Measurements from ENCODE around the gene GIGYF2.
"Not testable (repeated sequence)": the region's sequence is repeated elsewhere in the genome, so short reads cannot be mapped to it uniquely, and the experiment has no call there.

GIGYF2 gene

DNA sequence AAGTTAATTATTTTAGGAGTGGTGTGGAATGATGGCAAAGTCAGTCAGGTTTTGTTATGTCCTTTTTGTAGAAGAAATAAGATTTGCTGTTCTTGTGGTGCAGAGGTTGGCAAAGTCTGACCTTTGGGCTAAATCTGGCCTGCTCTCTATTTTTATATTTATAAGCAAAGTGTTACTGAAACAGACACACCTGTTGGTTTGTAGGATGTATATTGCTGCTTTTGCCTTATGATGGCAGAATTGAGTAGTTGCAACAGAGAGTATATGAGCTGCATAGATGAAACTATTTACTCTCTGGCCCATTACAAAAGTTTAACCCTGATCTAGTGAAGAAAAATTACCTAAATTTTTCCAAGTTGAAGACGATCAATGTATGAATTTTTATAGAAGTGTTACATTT lies 113.3 kb downstream of the GIGYF2 start:
- DNase-seq: no peak

DNA sequence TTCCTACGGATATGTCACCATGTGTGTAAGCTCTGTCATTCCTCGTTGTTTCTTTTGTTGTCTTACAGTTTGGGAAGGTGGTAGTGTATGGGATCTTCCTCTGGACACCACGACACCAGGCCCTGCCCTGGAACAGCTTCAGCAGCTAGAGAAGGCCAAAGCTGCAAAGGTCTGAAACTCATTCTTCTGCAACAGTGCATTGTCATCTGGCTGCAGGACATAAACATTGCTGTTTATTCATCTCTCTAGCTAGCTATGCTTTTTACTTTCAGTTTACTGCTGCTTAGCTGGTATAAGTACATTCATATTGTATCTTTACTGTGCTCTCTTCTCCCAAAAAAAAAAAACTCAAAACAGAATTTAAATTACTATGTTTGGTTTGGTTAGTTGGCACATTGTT lies 118.4 kb downstream of the GIGYF2 start:
- no peak for DNase-seq

DNA sequence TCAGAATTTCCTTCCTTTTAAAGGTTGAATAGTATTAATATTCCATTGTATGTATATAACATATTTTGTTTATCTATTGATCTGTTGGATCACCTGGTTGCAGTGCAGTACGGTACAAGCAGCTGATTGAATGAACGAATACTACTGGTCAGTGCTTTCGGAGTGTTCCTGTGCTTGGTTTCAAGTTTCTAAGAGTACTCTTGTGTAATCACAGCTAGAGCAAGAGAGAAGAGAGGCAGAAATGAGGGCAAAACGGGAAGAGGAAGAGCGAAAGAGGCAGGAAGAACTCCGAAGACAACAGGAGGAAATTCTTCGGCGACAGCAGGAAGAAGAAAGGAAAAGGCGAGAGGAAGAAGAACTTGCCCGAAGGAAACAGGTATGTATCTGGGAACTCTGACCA lies 119.5 kb downstream of the GIGYF2 start:
- no peak for DNase-seq

DNA sequence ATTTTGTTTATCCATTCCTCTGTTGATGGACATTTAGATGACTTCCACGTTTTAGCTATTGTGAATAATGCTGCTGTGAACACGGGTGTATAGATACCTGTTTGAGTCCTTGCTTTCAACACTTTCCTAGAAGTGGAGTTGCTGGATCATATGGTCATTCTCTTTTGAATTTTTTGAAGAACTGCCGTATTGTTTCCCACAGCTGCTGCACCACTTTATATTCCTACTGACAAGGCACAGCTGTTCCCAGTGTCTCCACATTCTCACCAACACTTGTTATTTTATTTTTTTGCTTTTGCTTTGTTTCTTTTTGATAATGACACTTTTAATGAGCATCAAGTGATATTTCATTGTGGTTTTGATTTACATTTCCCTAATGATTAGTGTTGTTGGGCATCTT lies 120.6 kb downstream of the GIGYF2 start:
- DNase-seq: no peak

DNA sequence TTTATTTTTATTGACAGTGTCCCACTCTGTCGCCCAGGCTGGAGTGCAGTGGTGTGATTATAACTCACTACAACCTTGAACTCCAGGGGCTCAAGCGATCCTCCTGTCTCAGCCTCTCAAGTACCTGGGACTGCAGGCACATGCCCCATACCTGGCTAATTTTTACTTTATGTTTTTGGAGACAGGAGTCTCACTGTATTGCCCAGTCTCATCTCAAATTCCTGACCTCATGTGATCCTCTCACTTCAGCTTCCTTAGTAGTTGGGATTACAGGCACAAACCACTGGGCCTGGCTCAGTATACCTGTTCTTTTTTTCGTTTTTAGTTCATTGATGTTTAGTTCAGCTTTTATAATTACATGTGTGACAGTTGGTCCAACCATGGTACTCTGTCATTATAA lies 132.9 kb downstream of the GIGYF2 start:
- no peak for DNase-seq

DNA sequence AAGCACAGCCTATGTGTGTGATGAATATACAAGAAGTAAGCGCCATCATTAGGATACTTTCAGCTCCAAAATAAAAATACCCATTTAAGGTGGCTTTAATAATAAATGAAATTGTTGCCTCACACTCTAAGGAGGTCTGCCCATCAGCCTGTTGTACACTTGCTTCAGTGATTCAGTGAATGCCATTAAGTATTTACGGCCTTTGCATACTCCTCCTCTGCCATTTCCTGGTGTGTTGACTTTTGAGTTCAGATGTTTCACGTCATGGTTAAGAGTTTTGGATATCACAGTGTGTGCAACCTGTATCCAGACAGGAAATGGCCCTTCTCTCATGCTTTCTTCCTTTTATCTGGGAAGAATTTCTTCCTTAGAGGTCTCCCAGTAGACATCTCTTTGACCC lies 134.4 kb downstream of the GIGYF2 start:
- DNase-seq: no peak

DNA sequence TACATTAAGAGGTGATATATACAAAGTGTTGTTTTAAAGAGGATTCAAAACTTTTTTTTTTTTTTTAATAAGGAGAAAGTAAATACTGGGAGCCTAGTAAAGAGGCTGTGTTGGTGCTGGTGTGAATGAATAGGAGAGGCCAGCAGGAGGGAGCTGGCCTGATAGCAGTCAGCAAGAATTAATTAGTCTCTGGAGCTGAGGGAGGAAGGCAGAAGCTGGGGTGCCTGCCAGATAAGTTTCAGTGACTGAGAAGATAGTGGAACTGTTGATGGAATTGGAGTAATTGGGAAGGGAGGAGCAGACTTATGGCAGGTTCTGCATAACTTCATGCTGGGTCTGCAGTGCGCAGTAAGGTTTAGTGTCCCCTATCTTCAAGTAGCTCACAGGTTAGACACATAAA lies 136.7 kb downstream of the GIGYF2 start:
- DNase-seq: no peak

DNA sequence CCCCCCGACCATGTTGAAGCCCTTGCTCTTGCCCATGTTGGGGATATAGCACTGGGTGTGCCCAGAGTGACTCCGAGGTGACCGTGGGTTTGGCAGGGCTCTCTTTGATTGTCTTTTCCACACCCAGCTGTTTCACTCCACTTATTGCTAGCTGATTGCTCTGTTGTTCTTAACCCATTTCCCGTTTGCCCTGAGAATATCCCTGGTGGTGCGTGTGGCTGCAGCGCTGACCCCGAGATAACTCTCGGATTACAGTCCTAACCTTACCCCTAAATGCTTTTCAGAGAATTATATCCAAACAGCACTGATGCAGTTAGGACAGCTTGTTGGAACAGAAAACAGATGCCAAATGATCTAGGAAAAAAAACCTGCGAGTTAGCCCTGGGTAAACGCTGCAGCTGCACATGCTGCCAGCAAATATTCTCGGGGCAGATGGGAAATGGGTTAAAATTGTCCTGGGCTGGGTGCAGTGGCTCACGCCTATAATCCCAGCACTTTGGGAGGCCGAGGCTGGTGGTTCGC lies 138.6 kb downstream of the GIGYF2 start:
- DNase-seq: no peak

DNA sequence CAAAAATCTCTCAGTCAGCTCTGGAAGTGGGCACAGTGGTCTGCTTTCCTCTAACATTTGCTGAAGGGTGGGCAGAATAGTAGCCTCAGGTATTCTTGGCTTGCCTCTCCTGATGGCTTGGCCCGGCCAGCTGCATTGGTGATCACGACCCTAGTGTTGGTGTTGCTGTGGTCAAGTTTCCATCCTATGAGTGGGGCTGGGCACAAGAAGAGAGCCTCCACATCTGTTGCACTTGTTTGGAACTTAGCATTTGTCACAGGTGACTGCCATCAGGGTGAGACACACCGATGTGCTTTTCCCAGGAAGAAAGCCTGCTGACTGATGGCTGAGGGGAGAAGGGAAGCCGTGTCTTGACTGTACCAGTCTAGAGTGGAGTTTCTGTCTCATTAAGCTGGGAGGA lies 139.8 kb downstream of the GIGYF2 start:
- no peak for DNase-seq

DNA sequence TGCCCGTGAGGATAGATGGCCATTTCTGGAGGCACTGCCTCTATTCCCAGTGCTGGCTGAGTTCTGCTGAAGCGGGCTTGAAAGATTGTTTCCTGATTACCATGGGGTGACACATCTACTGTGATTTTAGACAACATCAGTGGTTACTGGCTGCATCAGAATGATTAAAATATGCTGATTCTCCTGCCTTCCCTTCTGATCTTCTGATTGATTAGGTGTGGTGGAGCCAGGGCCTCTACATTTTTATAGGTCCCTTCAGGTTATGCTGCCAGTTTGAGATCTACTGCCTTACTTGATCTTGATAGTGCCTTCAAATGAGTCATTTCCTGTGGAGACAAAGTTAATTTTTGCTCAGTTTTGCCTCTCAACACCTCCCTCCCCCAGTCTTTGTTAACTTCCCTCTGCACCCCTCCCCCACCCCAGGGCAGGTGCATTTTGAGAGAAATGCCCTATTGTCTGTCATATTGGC lies 141.3 kb downstream of the GIGYF2 start:
- no peak for DNase-seq

DNA sequence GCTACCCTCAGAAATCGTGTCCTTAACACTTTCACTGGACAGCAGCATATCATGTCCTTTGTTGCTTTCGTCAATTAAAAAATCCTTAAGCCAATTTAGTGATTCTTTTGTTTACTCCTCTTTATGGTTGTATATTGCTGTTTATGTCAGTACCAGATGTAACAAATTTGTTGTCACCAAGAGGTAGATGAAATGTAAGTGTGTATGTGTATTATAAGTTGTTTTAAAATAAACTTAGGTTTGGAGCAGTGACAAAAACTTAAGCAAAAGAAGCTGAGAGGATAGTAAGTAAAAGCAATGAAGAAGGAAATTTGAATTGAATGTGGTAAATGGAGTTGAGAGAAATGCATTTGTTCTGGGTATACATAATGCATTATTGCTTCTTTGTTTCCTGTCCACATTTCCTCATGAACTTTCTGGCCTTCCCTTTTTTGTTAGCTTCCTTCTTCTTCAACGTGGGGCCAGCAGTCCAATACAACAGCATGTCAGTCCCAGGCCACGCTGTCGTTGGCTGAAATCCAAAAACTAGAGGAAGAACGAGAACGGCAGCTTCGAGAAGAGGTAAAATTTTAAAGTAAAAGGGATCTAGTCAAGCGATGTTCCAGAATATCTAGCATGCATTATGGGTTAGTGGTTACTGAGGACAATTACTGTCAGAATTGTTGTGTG lies 142.4 kb downstream of the GIGYF2 start:
- DNase-seq: no peak

DNA sequence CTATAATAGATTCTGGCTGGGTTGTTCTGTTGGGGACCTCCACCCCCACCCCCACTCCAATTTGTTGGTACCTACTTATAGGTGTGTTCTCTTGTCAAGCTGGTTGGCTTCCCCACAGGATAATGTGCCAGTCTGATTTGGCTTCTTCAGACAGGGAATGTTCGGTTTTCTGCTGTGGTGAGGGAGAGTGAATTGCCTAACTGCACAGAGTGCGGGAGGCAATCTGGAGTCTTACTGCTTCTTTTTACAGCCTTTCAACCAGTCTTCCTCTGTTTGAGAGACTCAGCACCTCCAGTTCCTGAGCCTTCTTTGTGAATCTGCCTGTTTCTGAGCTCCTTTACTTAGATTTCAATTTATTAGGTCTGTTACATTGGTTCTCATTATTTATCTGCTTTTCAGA lies 145.6 kb downstream of the GIGYF2 start:
- no peak for DNase-seq

DNA sequence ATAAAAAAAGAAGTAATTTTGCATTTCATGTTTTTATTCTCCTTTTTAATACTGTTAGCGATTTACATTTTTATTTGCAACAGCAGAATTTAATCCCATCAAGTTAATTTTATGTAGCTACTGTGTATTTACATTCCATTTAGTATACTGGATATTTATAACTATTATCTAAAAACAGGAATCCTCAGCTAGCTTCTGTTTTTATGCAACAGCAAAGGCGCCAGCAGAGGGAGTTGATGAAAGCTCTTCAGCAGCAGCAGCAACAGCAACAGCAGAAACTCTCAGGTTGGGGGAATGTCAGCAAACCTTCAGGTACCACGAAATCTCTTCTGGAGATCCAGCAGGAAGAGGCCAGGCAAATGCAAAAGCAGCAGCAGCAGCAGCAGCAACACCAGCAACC lies 146.7 kb downstream of the GIGYF2 start:
- DNase-seq: no peak

DNA sequence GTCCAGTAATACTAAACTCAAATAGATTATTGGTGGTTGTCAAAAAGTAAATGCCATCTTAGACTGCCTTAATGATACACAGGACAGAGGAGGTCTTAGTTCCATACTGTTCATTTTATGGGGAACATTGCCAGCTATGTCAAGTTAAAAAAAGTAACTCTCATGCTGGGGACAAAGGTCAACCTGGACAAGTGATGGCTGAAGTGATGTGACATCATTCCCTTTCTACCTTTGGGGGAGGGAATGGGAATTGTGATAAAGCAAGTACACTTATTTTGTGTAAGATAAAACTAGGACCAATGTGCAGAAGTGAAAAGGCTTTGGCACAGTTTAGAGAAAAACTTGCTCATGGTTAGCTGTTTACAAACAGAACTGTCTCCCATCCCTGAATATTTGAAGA lies 148.9 kb downstream of the GIGYF2 start:
- no peak for DNase-seq

DNA sequence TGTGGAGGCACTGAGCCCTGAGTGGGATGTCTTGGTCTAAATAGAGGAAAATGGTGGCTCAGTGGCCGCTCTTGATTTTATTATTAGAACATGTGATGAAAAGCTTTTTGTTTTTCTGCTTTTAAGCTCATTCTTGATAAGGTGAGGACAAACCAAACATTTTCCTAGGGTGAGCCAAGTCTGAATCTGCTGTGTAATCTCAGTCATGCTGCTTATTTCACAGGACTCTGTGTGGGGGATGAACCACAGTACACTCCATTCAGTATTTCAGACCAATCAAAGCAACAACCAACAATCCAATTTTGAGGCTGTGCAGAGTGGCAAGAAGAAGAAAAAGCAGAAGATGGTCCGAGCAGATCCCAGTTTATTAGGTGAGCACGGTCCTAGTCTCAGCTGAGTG lies 152.9 kb downstream of the GIGYF2 start:
- DNase-seq: no peak

DNA sequence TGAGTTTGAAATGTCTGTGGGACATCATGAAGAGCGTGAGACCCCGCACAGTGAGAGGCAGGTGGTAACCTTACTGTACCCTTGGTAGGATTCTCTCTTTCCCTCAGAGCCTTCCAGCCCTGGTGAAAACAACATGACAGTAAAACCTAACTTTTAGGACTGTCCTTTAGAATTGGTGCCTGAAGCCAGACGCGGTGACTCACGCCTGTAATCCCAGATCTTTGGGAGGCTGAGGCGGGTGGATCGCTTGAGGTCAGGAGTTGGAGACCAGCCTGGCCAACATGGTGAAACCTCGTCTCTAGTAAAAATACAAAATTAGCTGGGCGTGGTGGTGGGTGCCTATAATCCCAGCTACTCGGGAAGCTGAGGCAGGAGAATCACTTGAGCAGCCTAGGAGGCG lies 154.9 kb downstream of the GIGYF2 start:
- not testable (repeated sequence) for DNase-seq

DNA sequence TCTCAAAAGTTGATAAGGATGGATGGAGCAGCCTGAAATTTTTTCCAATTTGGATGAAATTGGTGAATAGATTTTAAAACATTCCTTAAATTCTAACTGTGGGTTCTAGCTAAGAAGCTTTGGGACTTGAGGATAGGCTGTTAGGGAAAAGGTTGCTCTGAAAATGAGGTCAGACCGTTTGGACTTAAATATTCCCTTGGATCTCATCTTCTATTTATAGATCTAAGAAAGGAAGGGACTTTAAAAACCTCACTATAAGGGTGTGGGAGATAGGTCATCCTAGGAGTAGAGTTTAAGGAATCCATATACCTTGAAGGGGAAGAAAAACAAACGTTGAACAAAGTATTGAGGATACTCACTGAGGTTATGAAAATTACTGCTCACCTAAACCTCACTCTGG lies 155.5 kb downstream of the GIGYF2 start:
- DNase-seq: no peak

DNA sequence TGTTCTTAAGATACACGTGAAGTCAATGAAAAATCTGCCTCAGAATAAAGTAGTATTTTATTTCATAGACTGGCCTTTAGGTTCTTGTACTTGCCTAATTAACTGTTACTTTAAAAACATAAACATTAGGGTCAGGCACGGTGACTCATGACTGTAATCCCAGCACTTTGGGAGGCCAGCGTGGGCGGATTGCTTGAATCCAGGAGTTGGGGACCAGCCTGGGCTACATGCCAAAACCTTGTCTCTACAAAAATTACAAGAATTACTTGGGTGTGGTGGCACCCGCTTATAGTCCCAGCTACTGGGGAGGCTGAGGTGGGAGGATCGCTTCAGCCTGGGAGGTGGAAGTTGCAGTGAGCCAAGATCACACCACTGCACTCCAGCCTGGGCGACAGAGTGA lies 157.0 kb downstream of the GIGYF2 start:
- DNase-seq: no peak

DNA sequence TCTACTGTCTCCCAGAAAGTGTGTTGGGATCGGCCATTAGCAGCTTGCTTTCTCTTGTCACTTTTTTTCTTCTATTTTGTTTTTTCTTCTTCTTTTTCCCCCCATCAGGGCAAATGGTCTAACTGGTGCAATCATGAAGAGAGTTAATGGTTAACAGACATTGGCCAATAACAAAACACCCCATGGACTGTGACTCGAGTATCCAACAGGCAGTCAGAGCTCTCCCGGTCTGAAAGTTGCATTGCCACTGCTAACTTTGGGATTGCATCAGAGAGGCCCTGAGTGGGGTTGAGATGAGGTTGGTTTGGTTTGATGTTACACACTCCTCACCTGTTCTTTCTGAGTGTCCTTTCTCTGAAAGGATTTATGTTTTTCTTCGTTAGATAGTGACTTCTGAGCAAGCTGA lies 160.0 kb downstream of the GIGYF2 start:
- DNase-seq: no peak

DNA sequence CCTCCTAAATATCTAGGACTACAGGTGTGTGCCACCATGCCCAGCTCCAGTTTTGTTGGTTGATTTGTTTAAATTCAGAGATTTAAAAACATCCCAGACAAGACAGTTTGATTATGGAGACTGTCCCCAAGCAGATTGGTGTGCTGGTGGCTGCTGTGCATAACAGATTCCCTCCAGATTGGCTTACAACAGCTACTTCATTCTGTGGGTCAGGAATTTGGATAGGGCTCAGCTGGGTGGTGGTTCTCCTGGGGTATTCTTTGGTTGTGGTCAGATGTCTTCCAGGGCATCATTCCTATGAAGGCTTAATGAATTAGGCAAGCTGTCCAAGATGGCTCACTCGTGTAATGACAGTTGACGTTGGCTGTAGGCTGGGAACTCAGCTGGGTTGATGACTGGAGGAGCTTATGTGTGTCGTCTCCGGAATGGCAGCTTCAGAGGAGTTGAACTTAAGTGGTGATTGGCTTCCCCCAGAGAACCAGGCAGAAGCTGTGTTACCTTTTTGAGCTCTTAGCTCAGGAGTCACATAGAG lies 162.3 kb downstream of the GIGYF2 start:
- DNase-seq: no peak

DNA sequence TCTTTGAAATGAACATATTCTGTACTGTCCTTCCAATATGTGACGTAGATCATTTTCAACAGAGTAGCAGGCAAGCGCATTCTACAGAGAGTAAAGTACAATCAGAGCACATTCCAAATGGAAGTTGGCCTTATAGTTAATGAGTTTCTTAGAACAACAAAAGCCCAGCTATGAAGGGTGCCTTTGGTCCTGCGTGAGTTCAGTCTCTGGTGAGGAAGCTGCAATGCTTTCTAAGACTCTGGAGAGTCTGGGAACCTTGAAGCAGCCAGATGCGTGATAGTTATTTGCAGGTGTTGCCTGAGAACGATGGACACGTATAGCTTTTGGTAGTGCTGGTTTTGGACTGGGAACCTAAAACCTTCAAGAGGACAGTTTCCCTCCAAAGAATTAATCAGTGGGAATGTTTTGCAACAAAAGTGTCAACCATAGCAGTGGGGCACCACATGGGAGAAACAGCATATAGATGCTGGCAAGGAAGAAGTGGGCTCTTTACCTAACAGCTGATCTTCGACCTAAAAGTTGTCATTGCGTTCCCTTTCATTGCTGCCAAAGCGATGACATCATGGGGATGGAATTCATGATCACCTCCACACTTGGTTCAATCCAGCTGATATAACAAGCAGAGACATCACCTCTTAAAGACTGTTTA lies 163.6 kb downstream of the GIGYF2 start:
- no peak for DNase-seq

DNA sequence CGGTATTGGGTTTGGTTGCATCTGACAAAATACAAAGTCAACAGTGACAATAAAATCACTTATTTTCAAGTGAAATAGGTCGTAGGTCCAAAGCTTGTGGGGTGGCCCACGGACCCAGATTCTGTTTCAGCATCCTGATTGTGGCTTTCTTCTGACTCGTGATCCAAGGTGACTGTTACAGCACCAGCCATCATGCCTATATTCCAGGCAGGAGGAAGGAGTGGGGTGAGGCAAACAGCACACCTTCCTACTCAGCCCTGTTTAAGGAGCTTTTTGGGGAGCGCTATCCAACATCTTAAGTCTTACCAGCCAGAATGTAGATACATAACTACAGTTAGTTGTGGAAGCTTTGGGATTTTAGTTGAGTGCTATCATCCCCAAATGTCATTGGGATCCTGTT lies 164.2 kb downstream of the GIGYF2 start:
- no peak for DNase-seq

DNA sequence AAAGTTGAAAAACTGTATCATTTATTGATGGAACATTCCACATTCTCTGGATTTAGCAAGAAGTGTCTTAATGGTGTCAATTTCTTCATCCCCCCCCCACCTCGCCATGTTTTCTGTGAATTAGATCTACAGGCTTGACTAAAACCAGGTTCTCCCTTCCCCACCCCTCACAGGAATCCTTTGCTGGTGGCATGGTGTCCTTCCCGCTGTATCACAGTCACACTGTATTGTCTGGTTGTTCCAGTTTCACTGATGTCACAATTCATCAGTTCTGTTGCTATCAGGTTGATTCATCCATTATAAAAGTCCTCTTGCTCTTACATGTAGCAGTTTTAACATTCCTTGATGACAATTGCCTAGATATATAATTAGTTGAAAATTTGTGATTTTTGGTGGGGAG lies 166.9 kb downstream of the GIGYF2 start:
- no peak for DNase-seq

DNA sequence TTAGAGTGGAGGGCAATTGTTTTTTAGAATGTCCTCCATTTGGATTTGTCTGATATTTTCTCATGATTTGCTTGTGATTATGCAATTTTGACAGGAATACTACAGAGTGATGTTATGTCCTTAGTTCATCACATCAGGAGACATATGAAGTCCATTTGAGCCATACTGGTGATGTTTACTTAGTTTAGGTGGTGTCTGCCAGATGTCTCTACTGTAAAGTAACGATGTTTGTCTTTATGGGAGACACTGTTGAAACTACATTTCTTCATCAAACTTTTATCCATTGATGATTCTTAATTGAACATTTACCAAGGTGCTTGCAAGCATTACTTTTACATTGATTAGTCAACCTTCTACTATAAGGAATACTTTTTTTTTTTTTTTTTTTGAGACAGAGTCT lies 168.0 kb downstream of the GIGYF2 start:
- no peak for DNase-seq
